NB4 (cell line): ENCODE data around the gene ZNF524.
A peak's percentile ranks its signal among the peaks of the same experiment; 100 is the strongest.
"Not testable (repeated sequence)": the region's sequence is repeated elsewhere in the genome, so short reads cannot be mapped to it uniquely, and the experiment has no call there.

Source experiments
- DNase-seq: peaks from one replicate; pipeline ENCODE4 v3.0.0; 2010; ENCODE audit warnings: low read depth
- H3K4me3 ChIP-seq: one replicate; pipeline ENCODE4 v1.5.1; 2011; ENCODE audit warnings: mild to moderate bottlenecking, low read depth, low read length, moderate library complexity
- CTCF ChIP-seq: IDR thresholded peaks from one replicate; pipeline ENCODE4 v1.5.1; 2012; ENCODE audit warnings: low read depth, low read length
- MYC ChIP-seq: IDR thresholded peaks from 2 replicates; pipeline ENCODE4 v1.6.1; 2011; ENCODE audit warnings: low read depth, low read length
- POLR2A ChIP-seq: IDR thresholded peaks from 2 replicates; pipeline ENCODE4 v1.6.1; 2011; ENCODE audit warnings: mild to moderate bottlenecking; ENCODE audit not compliant: insufficient read length; ENCODE audit errors: extremely low read depth
- TF ChIP-seq, protein P1 (sequence below): IDR thresholded peaks from 2 replicates; pipeline ENCODE4 v1.6.1; 2011; ENCODE audit warnings: low read depth, low read length

The ZNF524 gene

DNA sequence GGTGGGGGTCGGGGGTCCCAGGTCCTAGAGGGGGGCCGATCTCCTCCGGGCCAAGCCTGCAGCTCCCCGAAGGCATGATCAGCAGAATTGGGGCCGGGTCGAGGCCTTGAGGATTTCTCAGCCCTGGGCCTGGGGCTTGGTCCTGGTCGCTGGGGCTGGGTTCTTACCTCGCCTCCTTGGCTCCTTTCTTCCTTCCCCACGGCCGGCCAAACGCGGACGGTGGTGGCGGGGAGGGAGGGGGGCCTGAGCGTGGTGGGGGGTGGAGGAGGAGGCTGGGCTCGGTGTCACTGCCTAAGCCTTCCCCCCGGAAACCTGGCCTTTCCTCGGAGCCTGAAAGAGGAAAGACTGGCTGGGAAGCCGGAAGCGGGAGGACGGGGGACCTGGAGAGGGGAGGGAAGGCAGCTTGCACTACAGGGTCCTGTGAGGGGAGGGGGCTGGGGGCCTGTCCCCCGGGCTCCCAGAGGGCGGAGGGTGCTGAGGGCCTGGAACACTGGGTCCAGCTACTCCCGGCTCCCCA, 19.4 kb upstream of the ZNF524 start, which contains the start of gene ZNF579:
TSS of gene ZNF579 (minus strand) at position 221 of the 517 bp plus-strand sequence. CDS start 1,209 bp downstream, outside the sequence.
- peak within 1 kb of the TSS; percentile 72 for H3K4me3 ChIP-seq
- TF ChIP-seq, protein P1, sequence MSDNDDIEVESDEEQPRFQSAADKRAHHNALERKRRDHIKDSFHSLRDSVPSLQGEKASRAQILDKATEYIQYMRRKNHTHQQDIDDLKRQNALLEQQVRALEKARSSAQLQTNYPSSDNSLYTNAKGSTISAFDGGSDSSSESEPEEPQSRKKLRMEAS: peak; percentile 25; the same call in 1 of the 2 replicates
- peak; percentile 55 for TF ChIP-seq MYC
- no peak for TF ChIP-seq POLR2A
- DNase-seq: peak; percentile 87

DNA sequence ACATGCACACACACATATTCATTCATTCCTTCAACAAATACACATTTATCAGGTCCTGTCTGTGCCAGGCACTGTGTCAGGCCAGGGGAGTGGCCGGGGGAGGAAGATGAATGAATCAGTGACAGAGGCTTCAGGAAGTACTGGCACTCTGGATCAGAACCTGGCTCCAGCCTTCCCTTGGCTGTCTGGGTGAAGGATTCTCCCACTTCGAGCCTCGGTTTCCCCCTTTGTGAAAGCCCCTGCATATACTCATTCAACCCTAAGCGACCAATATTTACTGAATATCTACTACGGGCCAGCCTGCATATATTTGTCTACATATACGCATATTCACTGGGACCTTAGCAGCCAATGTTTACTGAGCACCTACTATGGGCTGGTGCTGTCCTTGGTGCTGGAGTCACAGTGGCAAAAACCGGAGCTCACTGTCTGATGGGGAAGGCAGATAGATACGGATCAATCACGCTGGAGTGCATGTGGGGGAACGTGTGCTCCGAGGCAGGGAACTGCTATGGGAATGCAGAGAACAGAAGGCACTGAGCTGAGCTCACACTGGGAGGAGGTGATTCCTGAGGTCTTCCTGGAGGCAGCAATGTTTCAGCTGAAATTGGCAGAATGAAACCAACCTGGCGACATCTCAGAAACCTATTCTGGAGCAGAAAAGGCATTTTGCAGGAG, 18.8 kb upstream of the ZNF524 start:
- peak; percentile 25 for DNase-seq
- H3K4me3 ChIP-seq: peak overlapping the region; percentile 53
- no peak for TF ChIP-seq CTCF
- TF ChIP-seq, protein P1: no peak
- no peak for TF ChIP-seq MYC
- no peak for TF ChIP-seq POLR2A

- DNase-seq: no peak
- H3K4me3 ChIP-seq: no peak overlapping the region
- TF ChIP-seq, protein P1: no peak
- TF ChIP-seq CTCF (no peak), POLR2A (no peak), MYC (no peak)
These were observed 18.3 kb upstream of the ZNF524 start for GRCh38 chr19:55581823-55582223.

- not testable (repeated sequence) for DNase-seq, H3K4me3 ChIP-seq
These were observed 17.8 kb upstream of the ZNF524 start for GRCh38 chr19:55582284-55582683.

DNA sequence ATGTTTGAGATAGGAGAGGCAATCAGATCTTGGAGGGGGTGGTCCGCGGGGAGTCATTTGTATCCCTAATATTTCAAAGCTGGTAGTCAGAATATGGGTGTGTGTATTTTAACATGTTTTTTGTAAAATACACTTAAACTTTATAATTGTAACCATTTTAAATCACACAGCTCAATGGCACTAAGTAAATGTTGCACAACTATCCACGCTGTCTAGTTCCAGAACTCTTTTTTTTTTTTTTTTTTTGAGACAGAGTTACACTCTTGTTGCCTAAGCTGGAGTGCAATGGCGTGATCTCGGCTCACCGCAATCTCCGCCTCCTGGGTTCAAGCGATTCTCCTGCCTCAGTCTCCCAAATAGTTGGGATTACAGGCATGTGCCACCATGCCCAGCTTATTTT, 16.2 kb upstream of the ZNF524 start:
- DNase-seq, H3K4me3 ChIP-seq: not testable (repeated sequence)

DNA sequence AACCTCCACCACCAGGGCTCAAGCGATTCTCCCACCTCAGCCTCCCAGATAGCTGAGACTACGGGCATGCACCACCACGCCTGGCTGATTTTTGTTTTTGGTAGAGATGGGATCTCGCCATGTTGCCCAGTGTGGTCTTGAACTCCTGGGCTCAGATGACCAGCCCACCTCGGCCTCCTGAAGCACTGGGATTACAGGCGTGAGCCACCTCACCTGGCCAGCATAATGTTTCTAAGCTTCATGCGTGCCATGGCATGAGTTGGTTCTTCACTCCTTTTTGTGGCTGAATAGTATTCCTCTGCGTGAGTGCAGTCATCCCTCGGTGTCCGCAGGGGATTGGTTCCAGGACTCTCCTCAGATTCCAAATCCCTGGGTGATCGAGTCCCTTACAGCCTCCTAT, 15.2 kb upstream of the ZNF524 start:
- no peak for DNase-seq
- H3K4me3 ChIP-seq: no peak overlapping the region
- no peak for TF ChIP-seq MYC
- TF ChIP-seq CTCF: no peak
- TF ChIP-seq, protein P1: no peak
- no peak for TF ChIP-seq POLR2A

DNA sequence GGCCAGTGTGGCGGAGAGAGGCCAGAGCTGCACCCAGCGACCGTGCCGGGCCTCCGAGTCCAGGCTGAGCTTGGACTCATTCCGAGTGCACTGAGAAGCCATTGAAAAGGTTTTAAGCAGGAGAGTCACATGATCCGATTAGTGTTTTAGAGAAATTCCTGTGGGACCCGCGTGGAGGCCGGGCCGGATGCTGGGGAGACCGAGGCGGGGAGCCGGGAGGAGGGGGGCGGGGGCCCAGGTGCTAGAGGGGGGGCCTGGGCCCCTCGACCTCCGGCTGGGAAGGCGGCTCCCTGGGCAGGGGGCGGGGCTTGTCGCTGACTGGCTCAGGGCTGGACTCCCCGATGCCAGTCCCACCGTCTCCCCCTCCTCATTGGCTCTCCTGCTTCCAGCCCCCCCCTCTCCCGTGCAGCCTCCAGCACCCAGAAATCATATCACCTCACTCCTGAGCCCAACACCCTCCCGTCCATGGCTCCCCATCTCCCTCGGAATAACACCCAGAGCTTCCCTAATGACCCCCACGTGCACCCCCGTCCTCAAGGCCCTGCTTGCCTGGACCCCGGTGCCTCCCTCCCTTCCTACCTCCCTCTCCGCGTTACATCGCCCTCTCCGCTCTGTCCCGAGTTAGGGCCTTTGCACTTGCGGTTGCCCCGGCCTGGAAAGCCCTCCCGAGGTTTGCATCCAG, 14.3 kb upstream of the ZNF524 start:
- TF ChIP-seq, protein P1: no peak
- no peak for TF ChIP-seq POLR2A
- TF ChIP-seq CTCF: no peak
- no peak for TF ChIP-seq MYC
- peak; percentile 64 for DNase-seq
- H3K4me3 ChIP-seq: no peak overlapping the region
